ENCODE results near the gene SRGAP1.

SRGAP1 gene

GRCh38 chr12:63895841-63896240, 51.3 kb downstream of the SRGAP1 start:
- Histone ChIP-seq H3K27me3 (ENCODE audit: insufficient read depth, poor library complexity, severe bottlenecking) (no peaks in the 10 kb centered on the region), H3K27ac (replicated peaks) (no peak overlapping the region), H3K4me3 (replicated peaks; ENCODE audit: insufficient read depth, low read length) (no peak overlapping the region)
- TF ChIP-seq POLR2AphosphoS5 (IDR thresholded peaks at IDR 0.05; ENCODE audit: low read depth): no peak
- TF ChIP-seq, protein P1, sequence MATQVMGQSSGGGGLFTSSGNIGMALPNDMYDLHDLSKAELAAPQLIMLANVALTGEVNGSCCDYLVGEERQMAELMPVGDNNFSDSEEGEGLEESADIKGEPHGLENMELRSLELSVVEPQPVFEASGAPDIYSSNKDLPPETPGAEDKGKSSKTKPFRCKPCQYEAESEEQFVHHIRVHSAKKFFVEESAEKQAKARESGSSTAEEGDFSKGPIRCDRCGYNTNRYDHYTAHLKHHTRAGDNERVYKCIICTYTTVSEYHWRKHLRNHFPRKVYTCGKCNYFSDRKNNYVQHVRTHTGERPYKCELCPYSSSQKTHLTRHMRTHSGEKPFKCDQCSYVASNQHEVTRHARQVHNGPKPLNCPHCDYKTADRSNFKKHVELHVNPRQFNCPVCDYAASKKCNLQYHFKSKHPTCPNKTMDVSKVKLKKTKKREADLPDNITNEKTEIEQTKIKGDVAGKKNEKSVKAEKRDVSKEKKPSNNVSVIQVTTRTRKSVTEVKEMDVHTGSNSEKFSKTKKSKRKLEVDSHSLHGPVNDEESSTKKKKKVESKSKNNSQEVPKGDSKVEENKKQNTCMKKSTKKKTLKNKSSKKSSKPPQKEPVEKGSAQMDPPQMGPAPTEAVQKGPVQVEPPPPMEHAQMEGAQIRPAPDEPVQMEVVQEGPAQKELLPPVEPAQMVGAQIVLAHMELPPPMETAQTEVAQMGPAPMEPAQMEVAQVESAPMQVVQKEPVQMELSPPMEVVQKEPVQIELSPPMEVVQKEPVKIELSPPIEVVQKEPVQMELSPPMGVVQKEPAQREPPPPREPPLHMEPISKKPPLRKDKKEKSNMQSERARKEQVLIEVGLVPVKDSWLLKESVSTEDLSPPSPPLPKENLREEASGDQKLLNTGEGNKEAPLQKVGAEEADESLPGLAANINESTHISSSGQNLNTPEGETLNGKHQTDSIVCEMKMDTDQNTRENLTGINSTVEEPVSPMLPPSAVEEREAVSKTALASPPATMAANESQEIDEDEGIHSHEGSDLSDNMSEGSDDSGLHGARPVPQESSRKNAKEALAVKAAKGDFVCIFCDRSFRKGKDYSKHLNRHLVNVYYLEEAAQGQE (IDR thresholded peaks at IDR 0.05; ENCODE audit: insufficient replicate concordance, low read depth): no peak
- no peak for TF ChIP-seq SPI1 (IDR thresholded peaks at IDR 0.05; ENCODE audit: borderline replicate concordance, low read depth)
- TF ChIP-seq GABPA (IDR thresholded peaks at IDR 0.05; ENCODE audit: low read depth): no peak
- TF ChIP-seq, protein P2, sequence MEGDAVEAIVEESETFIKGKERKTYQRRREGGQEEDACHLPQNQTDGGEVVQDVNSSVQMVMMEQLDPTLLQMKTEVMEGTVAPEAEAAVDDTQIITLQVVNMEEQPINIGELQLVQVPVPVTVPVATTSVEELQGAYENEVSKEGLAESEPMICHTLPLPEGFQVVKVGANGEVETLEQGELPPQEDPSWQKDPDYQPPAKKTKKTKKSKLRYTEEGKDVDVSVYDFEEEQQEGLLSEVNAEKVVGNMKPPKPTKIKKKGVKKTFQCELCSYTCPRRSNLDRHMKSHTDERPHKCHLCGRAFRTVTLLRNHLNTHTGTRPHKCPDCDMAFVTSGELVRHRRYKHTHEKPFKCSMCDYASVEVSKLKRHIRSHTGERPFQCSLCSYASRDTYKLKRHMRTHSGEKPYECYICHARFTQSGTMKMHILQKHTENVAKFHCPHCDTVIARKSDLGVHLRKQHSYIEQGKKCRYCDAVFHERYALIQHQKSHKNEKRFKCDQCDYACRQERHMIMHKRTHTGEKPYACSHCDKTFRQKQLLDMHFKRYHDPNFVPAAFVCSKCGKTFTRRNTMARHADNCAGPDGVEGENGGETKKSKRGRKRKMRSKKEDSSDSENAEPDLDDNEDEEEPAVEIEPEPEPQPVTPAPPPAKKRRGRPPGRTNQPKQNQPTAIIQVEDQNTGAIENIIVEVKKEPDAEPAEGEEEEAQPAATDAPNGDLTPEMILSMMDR (IDR thresholded peaks at IDR 0.05; ENCODE audit: insufficient read depth, low read length): no peak
- no peak for DNase-seq (ENCODE audit: low read depth in 1 of 2, low spot score in 1 of 2)

DNA sequence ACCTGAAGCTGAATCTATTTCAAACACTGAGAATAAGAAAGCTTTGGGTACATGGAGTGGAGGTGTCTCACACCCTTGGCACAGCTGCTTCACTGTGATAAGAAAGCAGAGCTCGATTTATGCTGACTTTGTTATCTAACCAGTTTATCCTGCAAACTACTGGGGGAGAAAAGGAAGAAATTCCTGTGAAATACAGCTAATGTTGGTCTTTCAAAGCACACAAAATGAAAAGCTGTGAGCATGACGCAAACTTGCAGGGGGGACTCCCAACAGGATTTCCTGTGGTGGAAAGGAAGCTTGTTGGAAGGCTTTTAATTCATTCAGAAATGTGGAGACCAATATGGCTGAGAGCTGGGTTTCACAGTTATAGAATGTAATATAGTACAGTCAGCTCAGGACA, 53.4 kb downstream of the SRGAP1 start:
- TF ChIP-seq GABPA (IDR thresholded peaks at IDR 0.05; ENCODE audit: low read depth) (no peak), SPI1 (IDR thresholded peaks at IDR 0.05; ENCODE audit: borderline replicate concordance, low read depth) (no peak), POLR2AphosphoS5 (IDR thresholded peaks at IDR 0.05; ENCODE audit: low read depth) (no peak)
- TF ChIP-seq, protein P2 (IDR thresholded peaks at IDR 0.05; ENCODE audit: insufficient read depth, low read length): no peak
- TF ChIP-seq, protein P1 (IDR thresholded peaks at IDR 0.05; ENCODE audit: insufficient replicate concordance, low read depth): no peak
- H3K27me3 ChIP-seq (ENCODE audit: insufficient read depth, poor library complexity, severe bottlenecking): no peaks in the 10 kb centered on the region
- DNase-seq (ENCODE audit: low read depth in 1 of 2, low spot score in 1 of 2): no peak
- H3K27ac ChIP-seq (replicated peaks): no peak overlapping the region
- H3K4me3 ChIP-seq (replicated peaks; ENCODE audit: insufficient read depth, low read length): no peak overlapping the region

DNA sequence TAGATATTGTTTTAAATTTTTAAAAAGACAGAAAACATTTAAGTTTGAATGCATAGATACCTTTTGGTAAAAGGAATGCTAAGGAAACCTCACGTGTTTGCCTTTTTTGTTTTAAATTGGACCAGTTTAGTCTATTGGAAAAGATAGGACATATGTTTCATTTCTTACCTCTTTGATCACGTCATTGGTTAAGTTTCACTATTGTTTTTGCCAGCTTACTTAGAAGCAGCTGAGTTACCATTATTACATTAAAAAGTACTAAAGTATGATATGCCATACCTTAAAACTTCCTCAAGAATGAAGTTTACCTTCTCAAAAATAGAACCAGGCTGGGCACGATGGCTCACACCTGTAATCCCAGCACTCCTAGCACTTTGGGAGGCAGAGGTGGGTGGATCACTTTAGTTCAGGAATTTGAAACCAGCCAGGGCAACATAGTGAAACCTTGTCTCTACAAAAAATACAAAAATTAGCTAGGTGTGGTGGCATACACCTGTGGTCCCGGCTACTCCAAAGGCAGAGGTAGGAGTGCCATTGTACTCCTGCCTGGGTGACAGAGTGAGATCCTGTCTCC, 54.4 kb downstream of the SRGAP1 start:
- Histone ChIP-seq H3K27me3 (ENCODE audit: insufficient read depth, poor library complexity, severe bottlenecking) (no peaks in the 10 kb centered on the region), H3K4me3 (replicated peaks; ENCODE audit: insufficient read depth, low read length) (no peak overlapping the region), H3K27ac (replicated peaks) (no peak overlapping the region)
- no peak for DNase-seq (ENCODE audit: low read depth in 1 of 2, low spot score in 1 of 2)
- TF ChIP-seq, protein P2 (IDR thresholded peaks at IDR 0.05; ENCODE audit: insufficient read depth, low read length): no peak
- no peak for TF ChIP-seq GABPA (IDR thresholded peaks at IDR 0.05; ENCODE audit: low read depth)
- no peak for TF ChIP-seq SPI1 (IDR thresholded peaks at IDR 0.05; ENCODE audit: borderline replicate concordance, low read depth)

- Histone ChIP-seq H3K27me3 (ENCODE audit: insufficient read depth, poor library complexity, severe bottlenecking) (no peaks in the 10 kb centered on the region), H3K4me3 (replicated peaks; ENCODE audit: insufficient read depth, low read length) (no peak overlapping the region), H3K27ac (replicated peaks) (no peak overlapping the region)
- TF ChIP-seq POLR2AphosphoS5 (IDR thresholded peaks at IDR 0.05; ENCODE audit: low read depth) (no peak), GABPA (IDR thresholded peaks at IDR 0.05; ENCODE audit: low read depth) (no peak)
- TF ChIP-seq, protein P2 (IDR thresholded peaks at IDR 0.05; ENCODE audit: insufficient read depth, low read length): no peak
- no peak for DNase-seq (ENCODE audit: low read depth in 1 of 2, low spot score in 1 of 2)
Observed at GRCh38 chr12:63899396-63899795, 54.9 kb downstream of the SRGAP1 start.

All from HL-60 (cell line).